ENCODE measurements around the gene ZSCAN9. TPM values are rescaled to one million over a fixed set of nuclear protein-coding genes. Genes with fewer than 3 reads are reported as not detected.

The ZSCAN9 gene
- total and polyA plus RNA-seq, 2 of the 13 experiments (the other 11 are each of a cell fraction or from before 2014, with no cell fraction given) = 14.6 to 17.8 TPM

- TF ChIP-seq HNRNPLL (IDR thresholded peaks at IDR 0.05; ENCODE audit: low read depth, low read length, poor library complexity, severe bottlenecking) (no peak), TCF7 (IDR thresholded peaks at IDR 0.05; ENCODE audit: low read depth) (peak; percentile 22; the same call in 1 of the 2 replicates), MXD4 (CRISPR knock-in tag; IDR thresholded peaks at IDR 0.05) (no peak), ZFP62 (CRISPR knock-in tag; IDR thresholded peaks at IDR 0.05) (no peak), CSRNP1 (CRISPR knock-in tag; IDR thresholded peaks at IDR 0.05) (no peak), PLRG1 (conservative IDR thresholded peaks at IDR 0.05) (no peak), SIX4 (CRISPR knock-in tag; IDR thresholded peaks at IDR 0.05) (no peak; the same call in 1 of the 2 replicates), MEIS1 (CRISPR knock-in tag; IDR thresholded peaks at IDR 0.05; ENCODE audit: borderline replicate concordance) (no peak), ZNF782 (CRISPR knock-in tag; IDR thresholded peaks at IDR 0.05; ENCODE audit: borderline replicate concordance) (no peak; the same call in 1 of the 2 replicates), ZNF547 (CRISPR knock-in tag; IDR thresholded peaks at IDR 0.05) (no peak), ZMAT3 (CRISPR knock-in tag; conservative IDR thresholded peaks at IDR 0.05) (peak; percentile 40), SOX13 (IDR thresholded peaks at IDR 0.05) (no peak), SOX13 (CRISPR knock-in tag; conservative IDR thresholded peaks at IDR 0.05 in 1 of 2, IDR thresholded peaks at IDR 0.05 in 1 of 2) (peak in 1 of 2 experiments; percentile 63; a peak in 2 of 4 replicates), ZBTB34 (CRISPR knock-in tag; IDR thresholded peaks at IDR 0.05) (no peak), DMTF1 (CRISPR knock-in tag; IDR thresholded peaks at IDR 0.05) (no peak), DR1 (CRISPR knock-in tag; IDR thresholded peaks at IDR 0.05) (no peak), ZNF275 (CRISPR knock-in tag; IDR thresholded peaks at IDR 0.05; ENCODE audit: borderline replicate concordance) (no peak), IRF1 (CRISPR knock-in tag; IDR thresholded peaks at IDR 0.05; ENCODE audit: low read depth) (no peak), ZFP36L2 (CRISPR knock-in tag; IDR thresholded peaks at IDR 0.05) (no peak), ZNF121 (CRISPR knock-in tag; IDR thresholded peaks at IDR 0.05) (no peak), GATAD2A (CRISPR knock-in tag; IDR thresholded peaks at IDR 0.05) (peak; percentile 85), ZNF816 (CRISPR knock-in tag; IDR thresholded peaks at IDR 0.05; ENCODE audit: borderline replicate concordance) (peak; percentile 59; the same call in 1 of the 2 replicates)
These were observed 27.2 kb downstream of the ZSCAN9 start, which contains the start of gene ZKSCAN4 (continued) for GRCh38 chr6:28252009-28252975.
